PFSK-1 (cell line): Measurements from ENCODE around the gene SORL1.

ENCODE experiments used
- FOXP2 ChIP-seq: optimal IDR thresholded peaks from 2 replicates; pipeline ENCODE3; 2011; ENCODE audit warnings: borderline replicate concordance, control low read depth, inconsistent platforms; ENCODE audit not compliant: insufficient read depth; ENCODE audit errors: extremely low read length, extremely low read depth
- POLR2AphosphoS5 ChIP-seq: IDR thresholded peaks from 2 replicates; pipeline ENCODE4 v1.6.1; 2012; ENCODE audit warnings: low read depth, mild to moderate bottlenecking, control low read depth, low read length, moderate library complexity
- REST ChIP-seq, 2 experiments: IDR thresholded peaks; 2 replicates each; pipeline versions ENCODE4 v1.6.1 to v1.8.0; 2011 to 2012; ENCODE audit warnings: low read depth in 2 of 2, low read length in 2 of 2, control low read depth in 1 of 2, inconsistent platforms in 1 of 2, mild to moderate bottlenecking in 1 of 2, moderate library complexity in 1 of 2; ENCODE audit not compliant: insufficient read depth in 1 of 2
- SIN3A ChIP-seq: IDR thresholded peaks from 2 replicates; pipeline ENCODE4 v1.6.1; 2012; ENCODE audit warnings: mild to moderate bottlenecking, low read length, moderate library complexity, borderline replicate concordance; ENCODE audit not compliant: insufficient read depth
- TAF1 ChIP-seq: IDR thresholded peaks from 2 replicates; pipeline ENCODE4 v1.6.1; 2012; ENCODE audit warnings: low read length, control low read depth, borderline replicate concordance; ENCODE audit not compliant: insufficient read depth

GRCh38 chr11:121494355-121495099 lies 42.4 kb downstream of the SORL1 start:
- TF ChIP-seq POLR2AphosphoS5 (no peak), TAF1 (no peak), REST (IDR thresholded peaks at IDR 0.05; ENCODE audit: insufficient read depth in 1 of 2, low read depth in 2 of 2, low read length in 2 of 2) (no peak), SIN3A (no peak), FOXP2 (no peak)
